ENCODE data around the gene SYNDIG1. TPM values are rescaled to one million over a fixed set of nuclear protein-coding genes. Genes with fewer than 3 reads are reported as not detected.

SYNDIG1 gene
- total and polyA plus RNA-seq, 2 donors (not counting 1 experiment from before 2014, with no cell fraction given), result not detected

- no peak for TF ChIP-seq EZH2 (IDR thresholded peaks at IDR 0.05; ENCODE audit: borderline replicate concordance, insufficient read depth, low read depth, low read length, poor library complexity, severe bottlenecking)
- no peak for TF ChIP-seq CTCF (IDR thresholded peaks at IDR 0.05)
- ChIA-PET POLR2A (no interaction called here), CTCF (no interaction called here)
- intact Hi-C loops (cut with micrococcal nuclease), result no loop called here
- no peaks in the 10 kb centered on the region for H3K27me3 ChIP-seq (replicated peaks in 1 of 4; ENCODE audit: control extremely low read depth in 1 of 4, control insufficient read depth in 3 of 4, insufficient read depth in 4 of 4, low read length in 3 of 4)
- Mint-ChIP-seq H3K4me1 (no peaks in the 10 kb centered on the region), H3K27me3 (no peaks in the 10 kb centered on the region), H3K27ac (no peak overlapping the region), H3K4me3 (no peak overlapping the region), H3K9me3 (ENCODE audit: insufficient read depth) (no peaks in the 10 kb centered on the region)
- no peak overlapping the region for H2AFZ ChIP-seq (ENCODE audit: insufficient read depth, low read depth, low read length, poor library complexity, severe bottlenecking)
- ATAC-seq (ENCODE audit: low read depth), result no peak
- H3K9me3 ChIP-seq (ENCODE audit: control extremely low read depth in 1 of 3, control insufficient read depth in 2 of 3, insufficient read depth in 1 of 3, low read length in 2 of 3), result peaks cover 0 to 6% (median 0%) of the 10 kb centered on the region in 3 donors
- no peaks in the 10 kb centered on the region for H3K36me3 ChIP-seq (replicated peaks in 1 of 2; ENCODE audit: control extremely low read depth in 1 of 2, control insufficient read depth in 1 of 2, extremely low read depth in 1 of 2, insufficient read depth in 2 of 2, low read length in 1 of 2)
- WGBS (ENCODE audit: insufficient coverage), result 88% methylated on average over 3 of the region's 3 CpGs
- H3K4me3 ChIP-seq (ENCODE audit: control extremely low read depth in 1 of 5, extremely low read depth in 1 of 5, insufficient read depth in 1 of 5, low read depth in 2 of 5, low read length in 4 of 5), result no peak overlapping the region
- no peak overlapping the region for H3K4me2 ChIP-seq (replicated peaks; ENCODE audit: low read depth, low read length, poor library complexity, severe bottlenecking)
- no peaks in the 10 kb centered on the region for H3K4me1 ChIP-seq (ENCODE audit: control insufficient read depth in 2 of 2, insufficient read depth in 2 of 2, low read length in 2 of 2)
- no peak overlapping the region for H3K27ac ChIP-seq (ENCODE audit: low read length in 2 of 2)
- H3K9ac ChIP-seq (ENCODE audit: low read length), result no peak overlapping the region
- no peaks in the 10 kb centered on the region for H4K20me1 ChIP-seq (ENCODE audit: control insufficient read depth, insufficient read depth, low read length, poor library complexity, severe bottlenecking)
- H3K79me2 ChIP-seq (ENCODE audit: control insufficient read depth, insufficient read depth, low read length), result no peaks in the 10 kb centered on the region
- no peak for DNase-seq
These were observed 51.6 kb downstream of the SYNDIG1 start for GRCh38 chr20:24521032-24521431.

- H3K4me1 Mint-ChIP-seq, result no peaks in the 10 kb centered on the region
- intact Hi-C loops (cut with micrococcal nuclease), result no loop called here
- ChIA-PET CTCF (no interaction called here), POLR2A (no interaction called here)
- H3K9ac ChIP-seq (ENCODE audit: low read length), result no peak overlapping the region
- H3K4me1 ChIP-seq (ENCODE audit: control insufficient read depth in 2 of 2, insufficient read depth in 2 of 2, low read length in 2 of 2), result no peaks in the 10 kb centered on the region
- DNase-seq (no peak), ATAC-seq (ENCODE audit: low read depth) (no peak)
- H3K9me3 ChIP-seq (ENCODE audit: control extremely low read depth in 1 of 3, control insufficient read depth in 2 of 3, insufficient read depth in 1 of 3, low read length in 2 of 3), result peaks cover 0 to 6% (median 0%) of the 10 kb centered on the region in 3 donors
- H3K27me3 Mint-ChIP-seq, result no peaks in the 10 kb centered on the region
- no peak overlapping the region for H3K4me3 Mint-ChIP-seq
- H3K4me2 ChIP-seq (replicated peaks; ENCODE audit: low read depth, low read length, poor library complexity, severe bottlenecking), result no peak overlapping the region
- H3K79me2 ChIP-seq (ENCODE audit: control insufficient read depth, insufficient read depth, low read length), result no peaks in the 10 kb centered on the region
- H2AFZ ChIP-seq (ENCODE audit: insufficient read depth, low read depth, low read length, poor library complexity, severe bottlenecking), result no peak overlapping the region
- H3K27me3 ChIP-seq (replicated peaks in 1 of 4; ENCODE audit: control extremely low read depth in 1 of 4, control insufficient read depth in 3 of 4, insufficient read depth in 4 of 4, low read length in 3 of 4), result no peaks in the 10 kb centered on the region
- H3K27ac Mint-ChIP-seq, result no peak overlapping the region
- TF ChIP-seq EZH2 (IDR thresholded peaks at IDR 0.05; ENCODE audit: borderline replicate concordance, insufficient read depth, low read depth, low read length, poor library complexity, severe bottlenecking) (no peak), CTCF (IDR thresholded peaks at IDR 0.05) (no peak)
- no peak overlapping the region for H3K27ac ChIP-seq (ENCODE audit: low read length in 2 of 2)
- no peaks in the 10 kb centered on the region for H3K9me3 Mint-ChIP-seq (ENCODE audit: insufficient read depth)
- WGBS (ENCODE audit: insufficient coverage), result 89% methylated on average over 2 of the region's 5 CpGs
- no peaks in the 10 kb centered on the region for H4K20me1 ChIP-seq (ENCODE audit: control insufficient read depth, insufficient read depth, low read length, poor library complexity, severe bottlenecking)
- no peaks in the 10 kb centered on the region for H3K36me3 ChIP-seq (replicated peaks in 1 of 2; ENCODE audit: control extremely low read depth in 1 of 2, control insufficient read depth in 1 of 2, extremely low read depth in 1 of 2, insufficient read depth in 2 of 2, low read length in 1 of 2)
- no peak overlapping the region for H3K4me3 ChIP-seq (ENCODE audit: control extremely low read depth in 1 of 5, extremely low read depth in 1 of 5, insufficient read depth in 1 of 5, low read depth in 2 of 5, low read length in 4 of 5)
These were observed 53.3 kb downstream of the SYNDIG1 start for GRCh38 chr20:24522452-24523330.
